ENCODE measurements around the gene TP53.

The TP53 gene

DNA sequence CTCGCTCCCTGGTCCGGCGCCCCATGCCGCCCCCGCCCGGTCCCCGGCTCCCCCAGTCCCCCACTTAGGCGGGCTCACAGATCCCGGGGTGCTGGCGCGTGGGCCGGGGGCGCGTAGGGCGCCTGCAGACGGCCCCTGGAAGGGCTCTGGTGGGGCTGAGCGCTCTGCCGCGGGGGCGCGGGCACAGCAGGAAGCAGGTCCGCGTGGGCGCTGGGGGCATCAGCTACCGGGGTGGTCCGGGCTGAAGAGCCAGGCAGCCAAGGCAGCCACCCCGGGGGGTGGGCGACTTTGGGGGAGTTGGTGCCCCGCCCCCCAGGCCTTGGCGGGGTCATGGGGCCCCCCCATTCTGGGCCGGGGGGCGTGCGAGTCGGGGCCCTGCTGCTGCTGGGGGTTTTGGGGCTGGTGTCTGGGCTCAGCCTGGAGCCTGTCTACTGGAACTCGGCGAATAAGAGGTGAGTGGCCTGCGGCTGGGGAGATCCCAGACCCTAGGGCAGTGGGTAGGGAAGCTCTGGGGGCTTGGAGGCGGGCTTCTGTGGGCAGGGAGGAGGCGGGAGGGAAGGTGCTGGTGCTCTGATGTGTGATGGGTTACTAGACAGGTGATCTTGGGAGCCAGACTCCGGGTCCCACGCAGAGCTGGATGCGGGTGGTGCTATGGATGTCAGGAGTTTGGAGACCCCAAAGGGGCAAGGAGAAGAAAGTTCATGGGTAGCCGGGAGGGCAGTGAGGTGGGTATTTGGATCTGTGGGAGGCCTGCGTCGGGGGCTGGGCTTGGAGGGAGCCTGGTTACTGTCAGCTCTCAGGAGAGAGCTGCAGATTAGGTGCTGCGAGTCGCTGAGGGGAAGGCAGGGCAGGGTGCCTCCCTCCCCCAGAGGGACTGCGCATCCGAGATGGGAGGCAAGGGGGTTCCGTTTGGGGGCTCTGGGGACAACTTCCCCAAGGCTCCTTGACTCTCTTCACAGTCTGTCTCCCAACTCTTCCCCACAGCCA, 18.3 kb upstream of the TP53 start:
- TF ChIP-seq, protein P1, sequence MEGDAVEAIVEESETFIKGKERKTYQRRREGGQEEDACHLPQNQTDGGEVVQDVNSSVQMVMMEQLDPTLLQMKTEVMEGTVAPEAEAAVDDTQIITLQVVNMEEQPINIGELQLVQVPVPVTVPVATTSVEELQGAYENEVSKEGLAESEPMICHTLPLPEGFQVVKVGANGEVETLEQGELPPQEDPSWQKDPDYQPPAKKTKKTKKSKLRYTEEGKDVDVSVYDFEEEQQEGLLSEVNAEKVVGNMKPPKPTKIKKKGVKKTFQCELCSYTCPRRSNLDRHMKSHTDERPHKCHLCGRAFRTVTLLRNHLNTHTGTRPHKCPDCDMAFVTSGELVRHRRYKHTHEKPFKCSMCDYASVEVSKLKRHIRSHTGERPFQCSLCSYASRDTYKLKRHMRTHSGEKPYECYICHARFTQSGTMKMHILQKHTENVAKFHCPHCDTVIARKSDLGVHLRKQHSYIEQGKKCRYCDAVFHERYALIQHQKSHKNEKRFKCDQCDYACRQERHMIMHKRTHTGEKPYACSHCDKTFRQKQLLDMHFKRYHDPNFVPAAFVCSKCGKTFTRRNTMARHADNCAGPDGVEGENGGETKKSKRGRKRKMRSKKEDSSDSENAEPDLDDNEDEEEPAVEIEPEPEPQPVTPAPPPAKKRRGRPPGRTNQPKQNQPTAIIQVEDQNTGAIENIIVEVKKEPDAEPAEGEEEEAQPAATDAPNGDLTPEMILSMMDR (conservative IDR thresholded peaks at IDR 0.05), result no peak
- peak overlapping the region; percentile 52; the same call in 1 of the 2 replicates for H3K27ac ChIP-seq

GRCh38 chr17:7704601-7705268, 17.4 kb upstream of the TP53 start, which contains the start of gene EFNB3:
Gene EFNB3 (plus strand): TSS chr17:7705202. CDS start chr17:7705599, 397 bp downstream.
- H3K27ac ChIP-seq, result peak within 1 kb of the TSS; percentile 52; the same call in 1 of the 2 replicates
- TF ChIP-seq, protein P1 (conservative IDR thresholded peaks at IDR 0.05), result no peak

DNA sequence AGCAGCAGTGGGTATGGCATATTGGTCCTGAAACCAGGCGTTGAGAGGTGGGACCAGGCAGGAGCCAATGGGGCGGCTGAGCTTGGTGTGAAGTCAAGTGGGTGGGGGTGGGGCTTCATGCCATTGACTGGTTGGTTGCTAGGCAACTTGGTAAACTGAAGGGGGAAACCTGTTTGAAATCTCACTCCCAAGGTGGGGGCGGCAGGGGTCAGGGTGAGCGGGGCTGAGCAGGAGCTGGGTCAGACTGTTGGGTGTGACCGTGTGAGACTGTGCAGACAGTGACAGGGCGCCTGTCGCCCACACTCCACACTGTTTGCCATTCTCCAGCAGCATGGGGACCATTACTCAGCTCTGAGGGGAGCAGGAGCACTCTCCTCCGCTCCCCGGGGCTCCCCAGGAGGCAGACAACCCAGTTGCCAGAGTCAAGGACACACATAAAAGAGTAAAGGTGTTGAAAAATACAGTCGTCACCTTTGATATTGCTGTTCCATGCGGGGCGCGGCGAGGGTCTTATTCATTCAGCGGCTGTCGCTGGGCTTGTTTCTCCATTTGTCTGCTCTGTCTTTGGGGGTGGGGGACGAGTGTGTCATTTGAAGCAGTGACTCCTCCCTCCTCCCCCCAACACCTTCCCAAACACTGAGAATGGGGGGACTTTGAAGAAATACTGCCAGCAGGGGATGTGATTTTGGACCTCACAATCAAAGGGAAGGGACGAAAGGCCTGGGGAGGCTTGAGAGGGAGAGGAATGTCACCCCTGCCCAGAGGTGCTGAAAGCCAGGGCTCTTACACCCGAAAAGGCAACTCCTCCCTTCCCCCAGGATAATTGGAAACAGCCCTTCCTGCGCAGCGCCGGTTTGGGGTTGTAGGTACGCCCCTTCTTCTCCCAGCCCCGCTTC, 16.5 kb upstream of the TP53 start:
- H3K27ac ChIP-seq, result no peak overlapping the region
- TF ChIP-seq, protein P1 (conservative IDR thresholded peaks at IDR 0.05), result no peak

GRCh38 chr17:7702776-7703175, 15.5 kb upstream of the TP53 start:
- no peak overlapping the region for H3K27ac ChIP-seq
- TF ChIP-seq, protein P1 (conservative IDR thresholded peaks at IDR 0.05), result no peak

DNA sequence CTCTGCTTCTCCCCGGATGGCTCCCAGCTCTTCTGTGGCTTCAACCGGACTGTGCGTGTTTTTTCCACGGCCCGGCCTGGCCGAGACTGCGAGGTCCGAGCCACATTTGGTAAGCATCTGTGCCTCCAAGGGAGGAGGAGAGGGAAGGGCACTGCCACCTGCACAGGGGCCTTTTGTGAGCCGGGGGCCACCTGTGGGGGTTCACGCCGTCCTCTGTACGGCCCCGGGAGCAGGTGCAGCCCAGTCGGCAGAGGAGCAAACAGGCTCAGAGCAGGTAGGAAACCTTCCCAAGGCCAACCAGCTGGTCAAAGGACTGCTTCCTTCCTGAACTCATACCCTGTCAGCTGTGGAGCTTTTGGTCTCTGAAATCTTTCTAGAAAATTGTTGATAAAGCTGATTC, 14.4 kb upstream of the TP53 start:
- H3K27ac ChIP-seq, result no peak overlapping the region
- TF ChIP-seq, protein P1 (conservative IDR thresholded peaks at IDR 0.05), result no peak

GRCh38 chr17:7700510-7700909, 13.2 kb upstream of the TP53 start:
- H3K27ac ChIP-seq, result no peak overlapping the region
- TF ChIP-seq, protein P1 (conservative IDR thresholded peaks at IDR 0.05), result no peak
